Measurements from ENCODE around the gene PYROXD2. TPM values are rescaled to one million over a fixed set of nuclear protein-coding genes. Genes with fewer than 3 reads are reported as not detected.
A peak's percentile ranks its signal among the peaks of the same experiment; 100 is the strongest.

Gene PYROXD2
- total RNA-seq, 1 donor from 2014 or later, result 13.0 TPM

DNA sequence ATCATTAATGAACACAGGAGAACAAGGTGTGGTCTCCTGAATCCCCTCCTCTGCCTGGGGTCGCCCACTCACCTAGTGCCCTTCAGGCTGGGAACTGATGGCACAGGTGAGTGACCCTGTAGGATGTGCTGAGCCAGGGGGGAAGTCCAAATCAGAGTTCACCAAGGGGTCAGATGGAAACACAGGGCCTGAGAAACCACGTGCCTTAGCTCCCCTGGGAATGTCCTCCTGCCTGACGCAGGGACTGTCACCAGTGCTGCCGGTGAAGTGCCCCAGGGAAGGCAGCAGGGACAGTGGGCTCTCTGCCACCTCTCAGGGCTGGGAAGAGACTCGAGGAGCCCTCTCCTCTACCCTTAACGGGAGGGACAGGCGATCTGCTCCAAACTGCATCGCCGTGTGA is 5.8 kb upstream of the PYROXD2 start:
- H3K27me3 ChIP-seq, result no peaks in the 10 kb centered on the region
- peaks cover 83% of the 10 kb centered on the region for H3K36me3 ChIP-seq
- H3K4me3 ChIP-seq, result no peak overlapping the region
- no peaks in the 10 kb centered on the region for H3K4me1 ChIP-seq
- TF ChIP-seq CTCF (IDR thresholded peaks at IDR 0.05), result no peak
- intact Hi-C loops (cut with DNase I), result no loop called here
- ATAC-seq (no peak), DNase-seq (no peak)
- H3K27ac ChIP-seq, result no peak overlapping the region
- no peaks in the 10 kb centered on the region for H3K9me3 ChIP-seq

GRCh38 chr10:98419469-98420261 is 4.7 kb upstream of the PYROXD2 start:
- no peak for TF ChIP-seq CTCF (IDR thresholded peaks at IDR 0.05)
- peaks cover 72% of the 10 kb centered on the region for H3K36me3 ChIP-seq
- no peak overlapping the region for H3K4me3 ChIP-seq
- H3K27me3 ChIP-seq, result no peaks in the 10 kb centered on the region
- H3K4me1 ChIP-seq, result peaks cover 11% of the 10 kb centered on the region
- no peak for ATAC-seq
- no peaks in the 10 kb centered on the region for H3K9me3 ChIP-seq
- H3K27ac ChIP-seq, result no peak overlapping the region
- intact Hi-C loops (cut with DNase I), result no loop called here
- no peak for DNase-seq

- DNase-seq (peak; percentile 61), ATAC-seq (no peak)
- H3K36me3 ChIP-seq, result peaks cover 68% of the 10 kb centered on the region
- no peak for TF ChIP-seq CTCF (IDR thresholded peaks at IDR 0.05)
- H3K4me3 ChIP-seq, result no peak overlapping the region
- intact Hi-C loops (cut with DNase I), result no loop called here
- H3K27me3 ChIP-seq, result no peaks in the 10 kb centered on the region
- no peak overlapping the region for H3K27ac ChIP-seq
- H3K9me3 ChIP-seq, result no peaks in the 10 kb centered on the region
- H3K4me1 ChIP-seq, result peaks cover 18% of the 10 kb centered on the region
Observed at GRCh38 chr10:98418665-98419468, 3.9 kb upstream of the PYROXD2 start.

- peaks cover 60% of the 10 kb centered on the region for H3K36me3 ChIP-seq
- H3K27ac ChIP-seq, result no peak overlapping the region
- ATAC-seq (no peak), DNase-seq (no peak)
- H3K9me3 ChIP-seq, result no peaks in the 10 kb centered on the region
- H3K4me1 ChIP-seq, result peaks cover 18% of the 10 kb centered on the region
- no peaks in the 10 kb centered on the region for H3K27me3 ChIP-seq
- no peak for TF ChIP-seq CTCF (IDR thresholded peaks at IDR 0.05)
- no peak overlapping the region for H3K4me3 ChIP-seq
- intact Hi-C loops (cut with DNase I), result no loop called here
Observed at GRCh38 chr10:98417973-98418664, 3.1 kb upstream of the PYROXD2 start.

DNA sequence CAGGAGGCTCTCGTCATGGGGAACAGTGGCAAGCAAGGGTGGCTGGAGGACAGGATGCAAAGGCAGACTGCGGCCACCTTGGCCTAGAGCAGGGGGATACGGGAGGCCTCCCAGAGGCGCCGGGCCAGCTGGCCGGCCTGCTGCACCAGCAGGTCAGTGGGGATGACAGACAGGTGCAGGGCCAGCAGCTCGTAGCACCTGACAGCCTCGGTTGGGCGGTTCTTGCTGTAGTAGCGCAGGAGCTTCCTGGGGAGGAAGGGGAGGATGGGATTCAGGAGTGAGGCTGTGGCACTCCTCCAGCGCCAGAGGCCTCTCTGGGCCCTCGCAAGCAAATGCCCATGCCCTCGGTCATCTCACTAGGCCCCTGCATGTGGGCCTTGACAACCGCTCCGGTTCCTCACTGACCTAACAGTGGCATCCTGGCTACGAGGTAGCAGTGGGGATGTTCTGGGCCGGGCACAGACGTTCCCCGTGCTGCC is 2.5 kb upstream of the PYROXD2 start:
- DNase-seq (peak; percentile 61), ATAC-seq (no peak)
- intact Hi-C loops (cut with DNase I), result no loop called here
- Histone ChIP-seq H3K27ac (no peak overlapping the region), H3K27me3 (no peaks in the 10 kb centered on the region), H3K36me3 (peaks cover 54% of the 10 kb centered on the region), H3K9me3 (no peaks in the 10 kb centered on the region), H3K4me3 (no peak overlapping the region), H3K4me1 (peaks cover 18% of the 10 kb centered on the region)
- TF ChIP-seq CTCF (IDR thresholded peaks at IDR 0.05), result no peak
